Measurements from ENCODE around the gene FMO4.
"Not testable (repeated sequence)": the region's sequence is repeated elsewhere in the genome, so short reads cannot be mapped to it uniquely, and the experiment has no call there.

FMO4 gene

DNA sequence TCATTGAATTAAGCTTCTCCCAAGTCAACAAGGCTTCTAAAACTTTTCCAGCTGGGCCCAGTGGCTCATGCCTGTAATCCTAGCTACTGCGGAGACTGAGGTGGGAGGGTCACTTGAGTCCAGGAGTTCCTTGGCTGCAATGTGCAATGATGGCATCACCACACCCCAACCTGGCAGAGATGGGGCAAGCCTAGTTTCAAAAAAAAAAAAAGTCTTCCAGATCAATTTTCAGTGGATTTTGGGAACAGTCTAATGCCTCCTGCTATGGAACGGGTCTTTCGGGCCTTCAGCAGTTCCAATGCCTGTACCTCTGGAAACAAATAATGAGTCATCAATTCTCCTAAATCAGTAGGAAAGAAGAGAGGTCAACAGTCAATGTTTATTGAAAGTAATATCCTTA lies 38.0 kb downstream of the FMO4 start:
- no peaks in the 10 kb centered on the region for H3K36me3 ChIP-seq (ENCODE audit: insufficient read depth)
- H3K4me1 ChIP-seq (ENCODE audit: low read depth, poor library complexity, severe bottlenecking) = no peaks in the 10 kb centered on the region
- no peak overlapping the region for H2AFZ ChIP-seq (ENCODE audit: low read depth)
- no peak overlapping the region for H3K4me3 ChIP-seq (IDR thresholded peaks at IDR 0.05; ENCODE audit: insufficient read depth, low read depth, low read length)
- no peaks in the 10 kb centered on the region for H4K20me1 ChIP-seq (ENCODE audit: insufficient read depth)
- H3K79me2 ChIP-seq (ENCODE audit: insufficient read depth, low read depth) = no peaks in the 10 kb centered on the region
- H3K27ac ChIP-seq = no peak overlapping the region
- no peaks in the 10 kb centered on the region for H3K27me3 ChIP-seq (ENCODE audit: insufficient read depth, low read depth)
- TF ChIP-seq, protein P1, sequence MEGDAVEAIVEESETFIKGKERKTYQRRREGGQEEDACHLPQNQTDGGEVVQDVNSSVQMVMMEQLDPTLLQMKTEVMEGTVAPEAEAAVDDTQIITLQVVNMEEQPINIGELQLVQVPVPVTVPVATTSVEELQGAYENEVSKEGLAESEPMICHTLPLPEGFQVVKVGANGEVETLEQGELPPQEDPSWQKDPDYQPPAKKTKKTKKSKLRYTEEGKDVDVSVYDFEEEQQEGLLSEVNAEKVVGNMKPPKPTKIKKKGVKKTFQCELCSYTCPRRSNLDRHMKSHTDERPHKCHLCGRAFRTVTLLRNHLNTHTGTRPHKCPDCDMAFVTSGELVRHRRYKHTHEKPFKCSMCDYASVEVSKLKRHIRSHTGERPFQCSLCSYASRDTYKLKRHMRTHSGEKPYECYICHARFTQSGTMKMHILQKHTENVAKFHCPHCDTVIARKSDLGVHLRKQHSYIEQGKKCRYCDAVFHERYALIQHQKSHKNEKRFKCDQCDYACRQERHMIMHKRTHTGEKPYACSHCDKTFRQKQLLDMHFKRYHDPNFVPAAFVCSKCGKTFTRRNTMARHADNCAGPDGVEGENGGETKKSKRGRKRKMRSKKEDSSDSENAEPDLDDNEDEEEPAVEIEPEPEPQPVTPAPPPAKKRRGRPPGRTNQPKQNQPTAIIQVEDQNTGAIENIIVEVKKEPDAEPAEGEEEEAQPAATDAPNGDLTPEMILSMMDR (conservative IDR thresholded peaks at IDR 0.05; ENCODE audit: low read depth, low read length) = no peak
- no peak overlapping the region for H3K4me2 ChIP-seq
- H3K9ac ChIP-seq = no peak overlapping the region

DNA sequence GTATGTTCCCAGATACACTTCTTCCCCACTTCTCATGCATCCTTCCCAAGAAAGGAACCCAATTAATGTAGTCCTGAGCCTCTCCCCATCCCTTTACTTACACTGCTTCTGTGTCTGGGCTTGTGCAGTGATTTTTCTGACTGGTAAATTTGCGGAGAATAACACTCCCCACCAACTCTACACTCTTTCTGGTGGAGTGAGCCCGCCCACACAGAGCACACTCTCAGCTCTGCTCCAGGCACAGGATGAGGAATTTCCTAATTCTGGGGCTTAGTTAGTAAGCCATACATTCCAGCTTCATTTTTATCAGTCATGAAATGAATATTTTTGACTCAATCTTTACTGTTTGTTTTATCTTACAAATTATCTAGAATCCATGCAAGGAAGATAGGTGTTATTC lies 38.6 kb downstream of the FMO4 start:
- Histone ChIP-seq H3K9ac (no peak overlapping the region), H3K79me2 (ENCODE audit: insufficient read depth, low read depth) (no peaks in the 10 kb centered on the region), H3K27me3 (ENCODE audit: insufficient read depth, low read depth) (no peaks in the 10 kb centered on the region), H3K36me3 (ENCODE audit: insufficient read depth) (no peaks in the 10 kb centered on the region), H3K4me2 (no peak overlapping the region), H3K27ac (no peak overlapping the region), H2AFZ (ENCODE audit: low read depth) (no peak overlapping the region), H4K20me1 (ENCODE audit: insufficient read depth) (no peaks in the 10 kb centered on the region), H3K4me1 (ENCODE audit: low read depth, poor library complexity, severe bottlenecking) (no peaks in the 10 kb centered on the region), H3K4me3 (IDR thresholded peaks at IDR 0.05; ENCODE audit: insufficient read depth, low read depth, low read length) (no peak overlapping the region)
- TF ChIP-seq, protein P1 (conservative IDR thresholded peaks at IDR 0.05; ENCODE audit: low read depth, low read length) = no peak

DNA sequence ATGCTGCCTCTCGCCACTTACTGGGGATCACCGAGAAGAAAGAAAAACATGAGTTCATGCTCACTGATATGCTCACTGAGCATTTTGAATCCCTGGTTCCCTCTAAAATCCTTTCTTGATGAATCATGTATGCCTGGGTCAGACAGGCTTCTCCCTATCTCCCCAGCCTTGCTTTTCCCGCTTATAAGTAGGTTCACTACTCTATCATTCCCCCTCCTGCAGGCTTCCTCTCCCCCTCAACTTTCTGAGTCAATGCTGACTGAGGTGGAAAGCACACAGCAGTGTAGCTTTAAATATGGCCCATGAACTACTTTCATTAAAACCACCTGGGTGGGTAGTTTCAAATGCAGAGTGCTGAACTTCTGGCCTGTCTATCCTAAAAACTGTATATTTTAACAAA lies 41.7 kb downstream of the FMO4 start:
- Histone ChIP-seq H3K4me2 (no peak overlapping the region), H3K4me3 (IDR thresholded peaks at IDR 0.05; ENCODE audit: insufficient read depth, low read depth, low read length) (no peak overlapping the region), H3K79me2 (ENCODE audit: insufficient read depth, low read depth) (no peaks in the 10 kb centered on the region), H3K27me3 (ENCODE audit: insufficient read depth, low read depth) (no peaks in the 10 kb centered on the region), H2AFZ (ENCODE audit: low read depth) (no peak overlapping the region), H3K27ac (no peak overlapping the region), H3K4me1 (ENCODE audit: low read depth, poor library complexity, severe bottlenecking) (no peaks in the 10 kb centered on the region), H3K36me3 (ENCODE audit: insufficient read depth) (no peaks in the 10 kb centered on the region), H3K9ac (no peak overlapping the region), H4K20me1 (ENCODE audit: insufficient read depth) (no peaks in the 10 kb centered on the region)
- TF ChIP-seq, protein P1 (conservative IDR thresholded peaks at IDR 0.05; ENCODE audit: low read depth, low read length) = no peak

DNA sequence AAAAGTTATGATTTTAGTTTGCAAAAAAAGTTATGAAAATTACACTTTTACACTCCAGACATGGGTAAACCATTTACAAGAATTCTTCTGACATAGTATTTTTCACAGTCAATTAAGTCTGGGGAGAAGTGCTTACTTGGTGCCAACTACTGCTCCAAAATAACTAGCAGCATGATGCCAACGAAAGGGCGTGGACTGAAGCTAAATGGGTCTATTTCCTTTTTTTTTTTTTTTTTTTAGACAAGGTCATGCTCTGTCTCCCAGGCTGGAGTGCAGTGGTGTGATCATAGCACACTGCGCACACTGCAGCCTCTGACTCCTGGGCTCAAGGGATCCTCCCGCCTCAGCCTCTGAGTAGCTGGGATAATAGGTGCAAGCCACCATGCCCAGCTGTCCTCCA lies 43.2 kb downstream of the FMO4 start:
- no peak overlapping the region for H3K27ac ChIP-seq
- no peak overlapping the region for H3K9ac ChIP-seq
- H3K36me3 ChIP-seq (ENCODE audit: insufficient read depth) = no peaks in the 10 kb centered on the region
- no peaks in the 10 kb centered on the region for H3K79me2 ChIP-seq (ENCODE audit: insufficient read depth, low read depth)
- H2AFZ ChIP-seq (ENCODE audit: low read depth) = no peak overlapping the region
- no peaks in the 10 kb centered on the region for H4K20me1 ChIP-seq (ENCODE audit: insufficient read depth)
- H3K27me3 ChIP-seq (ENCODE audit: insufficient read depth, low read depth) = no peaks in the 10 kb centered on the region
- TF ChIP-seq, protein P1 (conservative IDR thresholded peaks at IDR 0.05; ENCODE audit: low read depth, low read length) = no peak
- H3K4me3 ChIP-seq (IDR thresholded peaks at IDR 0.05; ENCODE audit: insufficient read depth, low read depth, low read length) = no peak overlapping the region
- no peak overlapping the region for H3K4me2 ChIP-seq
- H3K4me1 ChIP-seq (ENCODE audit: low read depth, poor library complexity, severe bottlenecking) = no peaks in the 10 kb centered on the region

DNA sequence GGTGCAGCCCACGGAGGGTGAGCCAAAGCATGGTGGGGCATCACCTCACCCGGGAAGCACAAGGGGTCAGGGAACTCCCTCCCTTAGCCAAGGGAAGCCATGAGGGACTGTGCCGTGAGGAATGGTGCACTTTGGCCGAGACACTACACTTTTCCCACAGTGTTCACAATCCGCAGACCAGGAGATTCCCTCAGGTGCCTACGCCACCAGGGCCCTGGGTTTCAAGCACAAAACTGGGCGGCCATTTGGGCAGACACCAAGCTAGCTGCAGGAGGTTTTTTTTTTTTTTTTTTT lies 45.3 kb downstream of the FMO4 start:
- H3K4me2 ChIP-seq; H3K27ac ChIP-seq; H2AFZ ChIP-seq (ENCODE audit: low read depth); H4K20me1 ChIP-seq (ENCODE audit: insufficient read depth); H3K27me3 ChIP-seq (ENCODE audit: insufficient read depth, low read depth); H3K4me3 ChIP-seq (IDR thresholded peaks at IDR 0.05; ENCODE audit: insufficient read depth, low read depth, low read length); H3K4me1 ChIP-seq (ENCODE audit: low read depth, poor library complexity, severe bottlenecking); H3K9ac ChIP-seq; H3K79me2 ChIP-seq (ENCODE audit: insufficient read depth, low read depth); H3K36me3 ChIP-seq (ENCODE audit: insufficient read depth): not testable (repeated sequence)

DNA sequence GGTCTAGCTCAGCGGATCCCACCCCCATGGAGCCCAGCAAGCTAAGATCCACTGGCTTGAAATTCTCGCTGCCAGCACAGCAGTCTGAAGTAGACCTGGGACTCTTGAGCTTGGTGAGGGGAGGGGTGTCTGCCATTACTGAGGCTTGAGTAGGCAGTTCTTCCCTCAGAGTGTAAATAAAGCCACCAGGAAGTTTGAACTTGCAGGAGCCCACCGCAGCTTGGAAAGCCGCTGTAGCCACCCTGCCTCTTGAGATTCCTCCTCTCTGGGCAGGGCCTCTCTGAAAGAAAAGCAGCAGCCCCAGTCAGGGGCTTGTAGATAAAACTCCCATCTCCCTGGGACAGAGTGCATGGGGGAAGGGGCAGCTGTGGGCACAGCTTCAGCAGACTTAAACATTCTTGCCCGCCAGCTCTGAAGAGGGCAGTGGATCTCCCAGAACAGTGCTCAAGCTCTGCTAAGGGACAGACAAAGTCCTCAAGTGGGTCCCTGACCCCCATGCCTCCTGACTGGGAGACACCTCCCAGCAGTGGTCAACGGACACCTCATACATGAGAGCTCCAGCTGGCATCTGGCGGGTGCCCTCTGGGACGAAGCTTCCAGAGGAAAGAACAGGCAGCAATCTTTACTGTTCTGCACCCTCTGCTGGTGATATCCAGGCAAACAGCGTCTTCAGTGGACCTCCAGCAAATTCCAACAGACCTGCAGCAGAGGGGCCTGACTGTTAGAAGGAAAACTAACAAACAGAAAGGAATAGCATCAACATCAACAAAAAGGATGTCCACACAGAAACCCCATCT lies 45.9 kb downstream of the FMO4 start:
- not testable (repeated sequence) for H3K27ac ChIP-seq; H3K27me3 ChIP-seq (ENCODE audit: insufficient read depth, low read depth); H3K4me3 ChIP-seq (IDR thresholded peaks at IDR 0.05; ENCODE audit: insufficient read depth, low read depth, low read length); H3K79me2 ChIP-seq (ENCODE audit: insufficient read depth, low read depth); H4K20me1 ChIP-seq (ENCODE audit: insufficient read depth); H3K4me2 ChIP-seq; H3K4me1 ChIP-seq (ENCODE audit: low read depth, poor library complexity, severe bottlenecking); H3K9ac ChIP-seq; H3K36me3 ChIP-seq (ENCODE audit: insufficient read depth); H2AFZ ChIP-seq (ENCODE audit: low read depth)

Data from KMS-11 (cell line).